ENCODE results near the gene TMEM53. TPM values are rescaled to one million over a fixed set of nuclear protein-coding genes. Genes with fewer than 3 reads are reported as not detected.

Gene TMEM53
- total RNA-seq, 1 experiment from 2014 or later: 9.3 TPM

DNA sequence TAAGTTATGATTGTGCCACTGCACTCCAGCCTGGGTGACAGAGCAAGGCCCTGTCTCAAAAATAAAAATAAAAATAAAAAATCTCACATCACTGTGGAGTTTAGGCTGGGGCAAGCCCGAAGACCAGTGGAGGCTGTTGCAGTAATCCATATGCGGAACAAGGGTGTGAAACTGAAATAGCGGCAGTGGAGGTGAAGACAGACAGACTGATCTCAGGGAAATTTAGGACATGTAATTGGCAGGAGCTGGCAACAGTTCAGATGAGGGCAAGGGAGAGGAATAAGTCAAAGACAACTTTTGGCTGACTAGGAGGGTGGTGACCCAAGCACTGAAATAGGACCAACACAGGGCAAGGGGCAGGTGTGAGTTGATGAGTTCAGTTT lies 8.6 kb upstream of the TMEM53 start:
- POLR2A ChIA-PET (ENCODE audit: unreplicated experiment): no interaction called here
- H3F3A ChIP-seq (ENCODE audit: low read length, unreplicated experiment): no peaks in the 10 kb centered on the region
- TF ChIP-seq EZH2 (IDR thresholded peaks at IDR 0.05; ENCODE audit: low read length, unreplicated experiment) (no peak), CTCF (conservative IDR thresholded peaks at IDR 0.05; ENCODE audit: low read depth, low read length) (no peak), EZH2phosphoT487 (IDR thresholded peaks at IDR 0.05; ENCODE audit: borderline replicate concordance, low read length) (no peak)
- no peaks in the 10 kb centered on the region for H3K27me3 ChIP-seq (ENCODE audit: low read length)
- H3K27ac ChIP-seq (ENCODE audit: low read length): no peak overlapping the region
- H3K9me3 ChIP-seq (ENCODE audit: low read length): no peaks in the 10 kb centered on the region
- H3K4me3 ChIP-seq (ENCODE audit: low read length): no peak overlapping the region
- intact Hi-C loops (cut with micrococcal nuclease): no loop called here
- no peaks in the 10 kb centered on the region for H3K79me2 ChIP-seq (ENCODE audit: low read length)
- no peaks in the 10 kb centered on the region for H4K20me1 ChIP-seq (ENCODE audit: low read length)
- no peaks in the 10 kb centered on the region for H3K4me1 ChIP-seq (ENCODE audit: insufficient read depth, low read length)
- DNase-seq (no peak), ATAC-seq (no peak)
- H3K9ac ChIP-seq (ENCODE audit: low read length): no peak overlapping the region
- no peak overlapping the region for H2AFZ ChIP-seq (ENCODE audit: low read length)
- H3K36me3 ChIP-seq (ENCODE audit: low read depth, low read length): no peaks in the 10 kb centered on the region
- no peak overlapping the region for H3K4me2 ChIP-seq (ENCODE audit: low read length)
- CTCF ChIA-PET: no interaction called here
- no peaks in the 10 kb centered on the region for H3K9me2 ChIP-seq (replicated peaks; ENCODE audit: low read length)
- BruUV-seq (replicated peaks): no TSS peak

GRCh38 chr1:44681905-44682882 lies 7.9 kb upstream of the TMEM53 start:
- BruUV-seq (replicated peaks): no TSS peak
- POLR2A ChIA-PET (ENCODE audit: unreplicated experiment): no interaction called here

More at GRCh38 chr1:44681905-44682882, 7.9 kb upstream of the TMEM53 start:
- no peak overlapping the region for H3K27ac ChIP-seq (ENCODE audit: low read length)
- no peaks in the 10 kb centered on the region for H3K9me2 ChIP-seq (replicated peaks; ENCODE audit: low read length)
- DNase-seq (no peak), ATAC-seq (no peak)
- CTCF ChIA-PET: no interaction called here
- H3K79me2 ChIP-seq (ENCODE audit: low read length): no peaks in the 10 kb centered on the region
- no peak overlapping the region for H3K9ac ChIP-seq (ENCODE audit: low read length)
- no peak overlapping the region for H3K4me3 ChIP-seq (ENCODE audit: low read length)
- intact Hi-C loops (cut with micrococcal nuclease): no loop called here
- H3K4me1 ChIP-seq (ENCODE audit: insufficient read depth, low read length): no peaks in the 10 kb centered on the region
- TF ChIP-seq CTCF (conservative IDR thresholded peaks at IDR 0.05; ENCODE audit: low read depth, low read length): no peak
- TF ChIP-seq EZH2 (IDR thresholded peaks at IDR 0.05; ENCODE audit: low read length, unreplicated experiment): no peak
- no peak for TF ChIP-seq EZH2phosphoT487 (IDR thresholded peaks at IDR 0.05; ENCODE audit: borderline replicate concordance, low read length)
- no peaks in the 10 kb centered on the region for H3K9me3 ChIP-seq (ENCODE audit: low read length)
- no peaks in the 10 kb centered on the region for H3F3A ChIP-seq (ENCODE audit: low read length, unreplicated experiment)
- no peaks in the 10 kb centered on the region for H4K20me1 ChIP-seq (ENCODE audit: low read length)
- no peak overlapping the region for H2AFZ ChIP-seq (ENCODE audit: low read length)
- no peak overlapping the region for H3K4me2 ChIP-seq (ENCODE audit: low read length)
- H3K36me3 ChIP-seq (ENCODE audit: low read depth, low read length): no peaks in the 10 kb centered on the region
- H3K27me3 ChIP-seq (ENCODE audit: low read length): no peaks in the 10 kb centered on the region
